H9 (cell line): Measurements from ENCODE around the gene KATNB1. TPM values are rescaled to one million over a fixed set of nuclear protein-coding genes. Genes with fewer than 3 reads are reported as not detected.

ENCODE experiments used
- DNase-seq: peaks from one replicate; pipeline ENCODE4 v3.0.0-alpha.2; 2017
- H2AFZ ChIP-seq: one replicate; pipeline ENCODE4 v1.6.1; 2013; ENCODE audit warnings: mild to moderate bottlenecking, low read length, control low read depth, moderate library complexity
- H2AK5ac ChIP-seq: 2 replicates; pipeline ENCODE4 v1.6.1; 2013; ENCODE audit warnings: low read length, control low read depth, mixed read lengths; ENCODE audit not compliant: insufficient read length
- H2BK120ac ChIP-seq: one replicate; pipeline ENCODE4 v1.6.1; 2013; ENCODE audit warnings: low read depth, mild to moderate bottlenecking, low read length, control low read depth, inconsistent platforms; ENCODE audit not compliant: poor library complexity, severe bottlenecking
- H2BK12ac ChIP-seq: 2 replicates; pipeline ENCODE4 v1.6.1; 2013; ENCODE audit warnings: low read length, control low read depth, mixed read lengths, low read depth; ENCODE audit not compliant: insufficient read length
- H2BK15ac ChIP-seq: 2 replicates; pipeline ENCODE4 v1.6.1; 2013; ENCODE audit warnings: low read depth, low read length, control low read depth
- H2BK20ac ChIP-seq: one replicate; pipeline ENCODE4 v1.6.1; 2013; ENCODE audit warnings: low read depth, mild to moderate bottlenecking, low read length, control low read depth, inconsistent platforms; ENCODE audit not compliant: poor library complexity, severe bottlenecking
- H2BK5ac ChIP-seq: 2 replicates; pipeline ENCODE4 v1.6.1; 2013; ENCODE audit warnings: low read length, control low read depth, mixed read lengths; ENCODE audit not compliant: insufficient read length
- H3K14ac ChIP-seq: 2 replicates; pipeline ENCODE4 v1.6.1; 2013; ENCODE audit warnings: low read length, control low read depth; ENCODE audit not compliant: insufficient read depth
- H3K18ac ChIP-seq: 2 replicates; pipeline ENCODE4 v1.6.1; 2013; ENCODE audit warnings: low read depth, mild to moderate bottlenecking, mixed read lengths, low read length, control low read depth; ENCODE audit not compliant: insufficient read length
- H3K23ac ChIP-seq: 2 replicates; pipeline ENCODE4 v1.6.1; 2013; ENCODE audit warnings: low read length, control low read depth, mixed read lengths, low read depth; ENCODE audit not compliant: insufficient read length
- H3K23me2 ChIP-seq: 2 replicates; pipeline ENCODE4 v1.6.1; 2013; ENCODE audit warnings: low read depth, mild to moderate bottlenecking, mixed read lengths, low read length, control low read depth; ENCODE audit not compliant: insufficient read length, poor library complexity, severe bottlenecking
- H3K27ac ChIP-seq: 2 replicates; pipeline ENCODE4 v1.5.1; 2013; ENCODE audit warnings: low read length, control low read depth, mixed read lengths, low read depth; ENCODE audit not compliant: insufficient read length
- H3K27me3 ChIP-seq: 2 replicates; pipeline ENCODE4 v1.6.1; 2013; ENCODE audit warnings: low read length, control low read depth, inconsistent platforms; ENCODE audit not compliant: insufficient read depth
- H3K4ac ChIP-seq: 2 replicates; pipeline ENCODE4 v1.6.1; 2013; ENCODE audit warnings: low read depth, mild to moderate bottlenecking, control low read depth, inconsistent platforms, low read length, moderate library complexity
- H3K4me1 ChIP-seq: 2 replicates; pipeline ENCODE4 v1.6.1; 2013; ENCODE audit warnings: low read length, control low read depth, inconsistent platforms; ENCODE audit not compliant: insufficient read depth
- H3K4me2 ChIP-seq: 2 replicates; pipeline ENCODE4 v1.6.1; 2013; ENCODE audit warnings: low read length, control low read depth, mixed read lengths; ENCODE audit not compliant: insufficient read length, insufficient read depth
- H3K56ac ChIP-seq: 2 replicates; pipeline ENCODE4 v1.6.1; 2013; ENCODE audit warnings: low read depth, mild to moderate bottlenecking, mixed read lengths, low read length, control low read depth; ENCODE audit not compliant: insufficient read length
- H3K79me1 ChIP-seq: 2 replicates; pipeline ENCODE4 v1.6.1; 2013; ENCODE audit warnings: low read depth, mild to moderate bottlenecking, moderate library complexity, low read length, control low read depth, inconsistent platforms; ENCODE audit not compliant: insufficient read depth, poor library complexity, severe bottlenecking
- H3K79me2 ChIP-seq: 2 replicates; pipeline ENCODE4 v1.6.1; 2013; ENCODE audit warnings: low read length, control low read depth, inconsistent platforms; ENCODE audit not compliant: insufficient read depth
- H3K9ac ChIP-seq: 2 replicates; pipeline ENCODE4 v1.6.1; 2013; ENCODE audit warnings: low read length, control low read depth, mixed read lengths; ENCODE audit not compliant: insufficient read length; ENCODE audit errors: extremely low read depth
- H3K9me3 ChIP-seq: one replicate; pipeline ENCODE4 v1.6.1; 2013; ENCODE audit warnings: low read depth, low read length, inconsistent platforms; ENCODE audit not compliant: control insufficient read depth
- H3T11ph ChIP-seq: one replicate; pipeline ENCODE4 v1.6.1; 2013; ENCODE audit warnings: mild to moderate bottlenecking, low read length, control low read depth, inconsistent platforms
- H4K20me1 ChIP-seq: one replicate; pipeline ENCODE4 v1.6.1; 2013; ENCODE audit not compliant: control insufficient read depth, insufficient read length, insufficient read depth
- H4K5ac ChIP-seq: 2 replicates; pipeline ENCODE4 v1.6.1; 2013; ENCODE audit warnings: low read depth, mild to moderate bottlenecking, mixed read lengths, low read length, control low read depth; ENCODE audit not compliant: insufficient read length
- H4K8ac ChIP-seq: replicated peaks from 2 replicates; pipeline ENCODE4 v1.6.1; 2013; ENCODE audit warnings: low read length, control low read depth, mixed read lengths, low read depth; ENCODE audit not compliant: insufficient read length
- H4K91ac ChIP-seq: 2 replicates; pipeline ENCODE4 v1.6.1; 2013; ENCODE audit warnings: low read depth, mild to moderate bottlenecking, moderate library complexity, mixed read lengths, low read length, control low read depth; ENCODE audit not compliant: insufficient read length
- H3K27ac Mint-ChIP-seq, 3 experiments: 2 replicates in 2 of 3; 3 replicates in 1 of 3; pipeline ENCODE4 v1.8.0; 2020 to 2021; ENCODE audit warnings: mixed read lengths in 3 of 3, mild to moderate bottlenecking in 1 of 3, moderate library complexity in 1 of 3
- H3K27me3 Mint-ChIP-seq: 2 replicates; pipeline ENCODE4 v1.8.0; 2021; ENCODE audit warnings: low read depth, mild to moderate bottlenecking, moderate library complexity, mixed read lengths
- H3K36me3 Mint-ChIP-seq, 3 experiments: 2 replicates in 2 of 3; 3 replicates in 1 of 3; pipeline ENCODE4 v1.8.0; 2020 to 2021; ENCODE audit warnings: low read depth in 3 of 3, mixed read lengths in 3 of 3; ENCODE audit not compliant: insufficient read depth in 1 of 3
- H3K4me1 Mint-ChIP-seq, 2 experiments: 2 replicates each; pipeline ENCODE4 v1.8.0; 2020; ENCODE audit warnings: mixed read lengths in 2 of 2
- H3K4me3 Mint-ChIP-seq, 2 experiments: 2 replicates in 1 of 2; 3 replicates in 1 of 2; pipeline ENCODE4 v1.8.0; 2020 to 2021; ENCODE audit warnings: mild to moderate bottlenecking in 2 of 2, mixed read lengths in 2 of 2, moderate library complexity in 1 of 2
- H3K9me3 Mint-ChIP-seq, 2 experiments: 2 replicates in 1 of 2; 3 replicates in 1 of 2; pipeline ENCODE4 v1.8.0; 2020; ENCODE audit warnings: mild to moderate bottlenecking in 2 of 2, mixed read lengths in 2 of 2, moderate library complexity in 1 of 2
- WGBS: extraction: QIAGEN DNeasy Blood & Tissue Kit; methylation state at CpG from one replicate; pipeline ENCODE4 v1.1.7; 2013; ENCODE audit warnings: missing lambda C conversion rate, low lambda C conversion rate, mixed read lengths; ENCODE audit not compliant: insufficient read length; ENCODE audit errors: extremely low coverage; 5-methylcytosine and 5-hydroxymethylcytosine counted together
- total RNA-seq: library from RNA; stranded (reverse); gene quantifications from 2 replicates; pipeline ENCODE4 v1.2.1, GENCODE V29; 2021
- TF ChIP-seq, protein P1 (sequence below): fragments of 200-600 bp; sonication (generic); conservative IDR thresholded peaks from 3 replicates; pipeline ENCODE4 v1.8.0; 2021; ENCODE audit warnings: antibody characterized with exemption, mild to moderate bottlenecking

The KATNB1 gene
- total RNA-seq, 1 experiment from 2014 or later, result 29.9 TPM

DNA sequence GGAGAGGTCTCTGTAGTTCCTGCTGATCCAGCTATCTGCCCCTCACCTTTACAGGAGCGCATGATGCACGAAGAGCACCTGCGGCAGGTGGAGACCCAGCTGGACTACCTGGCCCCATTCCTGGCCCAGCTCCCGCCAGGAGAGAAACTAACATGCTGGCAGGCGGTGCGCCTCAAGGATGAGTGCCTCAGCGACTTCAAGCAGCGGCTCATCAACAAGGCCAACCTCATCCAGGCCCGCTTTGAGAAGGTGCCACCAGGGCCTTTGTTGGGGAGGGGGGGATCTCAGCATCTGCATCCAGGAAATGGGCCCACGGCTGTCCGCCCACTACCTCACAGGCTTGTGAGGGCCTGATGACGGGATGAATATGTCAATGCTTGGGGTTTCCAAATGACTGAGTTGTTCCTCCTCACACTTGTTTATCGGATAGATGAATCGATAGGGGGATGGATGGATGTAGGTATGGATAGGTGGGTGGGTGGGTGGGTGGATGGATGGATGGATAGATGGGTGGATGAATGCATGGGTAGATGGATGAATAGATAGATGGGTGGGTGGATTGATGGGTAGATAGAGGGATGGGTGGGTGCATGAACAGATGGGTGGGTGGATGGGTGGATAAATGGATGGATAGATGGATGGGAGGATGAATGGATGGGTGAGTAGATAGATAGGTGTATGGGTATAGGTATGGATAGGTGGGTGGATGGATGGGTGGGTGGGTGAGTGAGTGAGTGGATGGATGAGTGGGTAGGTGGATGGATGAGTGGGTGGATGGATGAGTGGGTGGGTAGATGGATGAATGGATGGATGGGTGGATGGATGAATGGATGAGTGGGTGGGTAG is 7.0 kb upstream of the KATNB1 start:
- Histone ChIP-seq H3K4me2 (no peak overlapping the region), H3K9ac (no peak overlapping the region), H2BK20ac (no peak overlapping the region), H2BK12ac (no peak overlapping the region), H4K5ac (no peak overlapping the region), H3K4me1 (no peaks in the 10 kb centered on the region), H3K79me1 (no peaks in the 10 kb centered on the region), H3K4ac (no peak overlapping the region), H2BK120ac (no peak overlapping the region), H3T11ph (no peak overlapping the region), H3K9me3 (no peaks in the 10 kb centered on the region), H3K56ac (no peak overlapping the region), H3K23me2 (no peaks in the 10 kb centered on the region), H3K27me3 (no peaks in the 10 kb centered on the region), H2AFZ (no peak overlapping the region), H3K18ac (no peak overlapping the region), H3K79me2 (no peaks in the 10 kb centered on the region), H2BK5ac (no peak overlapping the region), H4K20me1 (no peaks in the 10 kb centered on the region), H3K27ac (no peak overlapping the region), H3K23ac (no peak overlapping the region), H3K14ac (no peak overlapping the region), H4K91ac (no peak overlapping the region), H4K8ac (no peak overlapping the region), H2AK5ac (no peak overlapping the region), H2BK15ac (no peak overlapping the region)
- Mint-ChIP-seq H3K36me3 (peaks cover 0 to 5% (median 0%) of the 10 kb centered on the region in 3 experiments; a peak in 1 of 7 replicates), H3K4me1 (peaks cover 0 to 7% of the 10 kb centered on the region in 2 experiments; a peak in 1 of 4 replicates), H3K27ac (no peak overlapping the region), H3K9me3 (peaks cover 0 to 3% of the 10 kb centered on the region in 2 experiments; a peak in 3 of 5 replicates), H3K27me3 (peaks cover 5% of the 10 kb centered on the region), H3K4me3 (no peak overlapping the region)
- DNase-seq, result no peak
- WGBS, result no CpG with 5 or more reads among the region's 14 CpGs
- TF ChIP-seq, protein P1, sequence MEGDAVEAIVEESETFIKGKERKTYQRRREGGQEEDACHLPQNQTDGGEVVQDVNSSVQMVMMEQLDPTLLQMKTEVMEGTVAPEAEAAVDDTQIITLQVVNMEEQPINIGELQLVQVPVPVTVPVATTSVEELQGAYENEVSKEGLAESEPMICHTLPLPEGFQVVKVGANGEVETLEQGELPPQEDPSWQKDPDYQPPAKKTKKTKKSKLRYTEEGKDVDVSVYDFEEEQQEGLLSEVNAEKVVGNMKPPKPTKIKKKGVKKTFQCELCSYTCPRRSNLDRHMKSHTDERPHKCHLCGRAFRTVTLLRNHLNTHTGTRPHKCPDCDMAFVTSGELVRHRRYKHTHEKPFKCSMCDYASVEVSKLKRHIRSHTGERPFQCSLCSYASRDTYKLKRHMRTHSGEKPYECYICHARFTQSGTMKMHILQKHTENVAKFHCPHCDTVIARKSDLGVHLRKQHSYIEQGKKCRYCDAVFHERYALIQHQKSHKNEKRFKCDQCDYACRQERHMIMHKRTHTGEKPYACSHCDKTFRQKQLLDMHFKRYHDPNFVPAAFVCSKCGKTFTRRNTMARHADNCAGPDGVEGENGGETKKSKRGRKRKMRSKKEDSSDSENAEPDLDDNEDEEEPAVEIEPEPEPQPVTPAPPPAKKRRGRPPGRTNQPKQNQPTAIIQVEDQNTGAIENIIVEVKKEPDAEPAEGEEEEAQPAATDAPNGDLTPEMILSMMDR, result no peak
